Sciatic nerve (tissue), 2 donors: ENCODE measurements around the gene PAM16. TPM values are rescaled to one million over a fixed set of nuclear protein-coding genes. Genes with fewer than 3 reads are reported as not detected.
"Not testable (repeated sequence)": the region's sequence is repeated elsewhere in the genome, so short reads cannot be mapped to it uniquely, and the experiment has no call there.

Experiments
- ATAC-seq: fragments of 200-7000 bp; cut with Tn5 transposase; one replicate; pipeline ENCODE4 v1.9.1; 2020; ENCODE audit warnings: mild to moderate bottlenecking, moderate library complexity
- DNase-seq: peaks from one replicate; pipeline ENCODE4 v3.0.0-alpha.2; 2020; ENCODE audit warnings: low spot score
- intact Hi-C: fragments of 100-400 bp; cut with DNase I; formaldehyde crosslinking; loops from one replicate; pipeline ENCODE4 v1.14.2; 2022
- total RNA-seq: library from RNA; stranded (reverse); fragmentation: NEBNext Ultra II Directional; extraction: Animal tissue kit (Norgen Biotek cat#: 25700); gene quantifications from one replicate; pipeline ENCODE4 v1.2.1, GENCODE V29; 2021
- donor health status: DM: no; HTN: no; CAD: no.
- donor health status: DM: no; HTN: no; CAD: no.

PAM16 gene
- total RNA-seq, 1 donor from 2014 or later: 37.8 TPM

DNA sequence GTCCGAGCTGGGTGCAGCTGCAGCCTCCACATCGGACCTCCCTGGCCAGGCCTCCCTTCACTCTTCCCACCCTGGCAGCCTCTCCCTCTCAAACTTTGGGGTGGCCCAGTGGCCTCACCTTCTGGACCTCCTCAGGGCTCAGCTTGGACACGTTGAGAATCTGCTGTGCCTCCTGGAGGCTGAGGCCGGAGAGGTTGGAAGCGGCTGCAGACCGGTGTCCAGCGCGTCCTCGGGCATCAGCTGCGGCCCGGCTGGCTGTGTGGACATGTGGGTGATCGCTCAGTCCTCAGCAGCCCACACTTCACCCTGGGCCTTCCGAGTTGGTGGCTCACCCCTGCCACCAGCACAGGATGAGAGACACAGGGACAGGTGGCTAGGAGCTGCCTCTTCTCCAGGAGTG, 9.9 kb downstream of the PAM16 start:
- no peak for DNase-seq
- ATAC-seq: no peak
- intact Hi-C loops: no loop called here

DNA sequence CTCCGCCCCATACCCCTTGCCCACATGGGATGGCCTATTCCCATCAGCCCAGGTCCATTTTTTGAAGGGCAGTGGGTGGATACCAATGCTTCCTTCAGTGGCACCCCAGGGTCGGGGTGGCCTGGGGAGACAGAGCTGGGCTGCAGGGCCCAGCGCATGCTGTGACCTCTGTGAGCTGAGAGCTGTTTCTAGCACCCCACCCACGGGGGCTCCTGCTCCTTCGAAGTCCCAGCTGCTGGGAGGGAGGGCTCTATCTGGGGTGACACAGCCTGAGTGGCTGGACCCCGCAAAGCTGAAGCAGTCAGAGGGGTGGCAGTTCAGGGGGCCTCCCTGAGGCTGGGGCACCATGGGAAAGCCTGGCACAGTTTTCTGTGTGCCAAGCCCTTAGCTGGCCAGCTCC, 10.7 kb downstream of the PAM16 start:
- ATAC-seq: no peak
- intact Hi-C loops: no loop called here
- no peak for DNase-seq

DNA sequence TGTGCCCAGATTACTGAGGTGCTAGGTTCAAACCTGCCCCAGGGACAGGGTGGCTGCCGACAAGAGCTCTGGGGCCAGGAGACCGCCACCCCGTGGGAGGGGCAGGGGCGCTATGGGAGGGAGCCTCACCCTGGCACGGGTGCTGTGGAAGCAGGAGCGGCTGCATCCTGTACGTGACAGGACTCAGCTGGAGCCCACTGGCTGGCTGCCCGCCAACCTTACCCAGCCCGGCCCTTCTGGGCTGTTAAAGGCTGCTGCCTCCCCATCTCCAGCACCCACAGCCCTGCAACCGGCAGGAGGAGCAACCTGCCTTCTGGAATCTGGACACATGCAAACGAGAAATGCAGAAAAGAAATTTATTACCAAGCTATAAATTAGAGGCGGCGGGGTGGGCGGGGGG, 11.2 kb downstream of the PAM16 start:
- ATAC-seq (peak; percentile 8), DNase-seq (no peak)
- intact Hi-C loops: no loop called here

DNA sequence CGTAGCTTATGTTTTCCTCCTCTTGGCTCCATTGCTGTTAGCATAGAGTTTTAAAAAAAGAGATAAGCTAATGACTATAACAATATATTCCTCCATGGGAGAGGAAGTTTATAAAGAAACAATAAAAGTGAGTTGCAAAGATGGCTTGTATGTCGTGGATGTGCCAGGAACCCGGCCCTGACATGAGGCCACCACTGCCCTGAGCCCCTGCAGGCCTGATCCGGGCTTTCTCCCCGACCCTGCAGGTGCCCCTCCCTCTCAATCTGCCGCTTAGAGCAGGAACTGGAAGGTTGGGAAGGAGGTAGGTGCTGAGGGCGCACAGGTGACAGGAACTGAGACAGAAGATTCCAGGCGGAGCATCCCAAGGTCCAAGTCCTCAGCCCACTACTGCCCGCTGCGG, 11.7 kb downstream of the PAM16 start:
- intact Hi-C loops: no loop called here
- DNase-seq (no peak), ATAC-seq (no peak)

DNA sequence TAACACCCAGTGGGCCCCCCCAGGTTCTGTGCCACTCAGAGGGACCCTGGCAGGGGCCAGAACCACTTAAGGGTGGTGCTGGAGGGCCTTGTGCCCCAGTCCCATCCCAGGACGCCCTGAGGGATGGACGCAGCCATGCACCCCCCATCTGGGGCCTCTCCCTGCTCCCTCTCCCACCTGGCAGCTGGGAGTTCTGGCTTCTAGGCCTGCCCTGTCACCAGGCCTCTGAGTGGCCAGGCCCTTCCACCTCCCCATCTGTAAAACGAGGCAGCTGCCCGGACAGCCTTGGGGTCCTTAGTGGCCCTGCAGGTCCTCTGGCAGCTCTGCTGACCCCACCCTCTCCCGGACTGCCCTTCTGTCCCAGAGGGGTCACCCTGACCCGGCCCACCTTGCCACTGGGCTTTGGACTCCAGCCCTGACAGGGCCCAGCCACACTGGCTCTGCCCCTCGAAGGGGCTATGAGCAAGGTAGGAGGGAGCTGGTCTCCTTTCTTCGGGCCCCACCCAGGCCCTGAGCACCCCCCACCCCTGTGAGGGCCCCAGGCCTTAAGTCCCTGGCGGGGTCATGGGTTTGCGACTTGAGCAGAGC, 12.3 kb downstream of the PAM16 start:
- peak; percentile 11 for ATAC-seq
- intact Hi-C loops: no loop called here
- DNase-seq: no peak

DNA sequence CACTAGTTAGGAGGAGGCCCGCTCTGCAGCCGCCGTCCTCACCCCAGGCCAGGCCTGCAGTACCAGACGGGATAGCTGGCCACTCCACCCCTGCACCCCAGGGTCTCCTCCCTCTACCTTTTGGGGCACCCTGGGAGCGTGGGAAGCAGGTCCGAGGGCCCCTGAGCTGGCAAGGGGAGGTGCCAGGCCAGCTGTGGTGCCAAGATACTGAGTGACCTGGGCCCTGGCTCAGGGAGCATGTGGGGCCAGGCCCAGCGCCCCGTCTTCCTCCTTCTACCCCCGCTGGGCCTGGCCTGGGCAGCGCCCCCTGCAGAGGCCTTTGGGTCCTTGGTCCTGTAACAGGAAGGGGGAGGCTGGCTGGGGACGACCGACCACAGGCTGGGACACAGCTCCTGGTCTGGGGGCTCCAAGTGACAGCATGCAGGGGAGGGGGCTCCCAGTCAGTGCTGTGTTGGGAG, 13.0 kb downstream of the PAM16 start:
- ATAC-seq (peak; percentile 2), DNase-seq (no peak)
- intact Hi-C loops: no loop called here

DNA sequence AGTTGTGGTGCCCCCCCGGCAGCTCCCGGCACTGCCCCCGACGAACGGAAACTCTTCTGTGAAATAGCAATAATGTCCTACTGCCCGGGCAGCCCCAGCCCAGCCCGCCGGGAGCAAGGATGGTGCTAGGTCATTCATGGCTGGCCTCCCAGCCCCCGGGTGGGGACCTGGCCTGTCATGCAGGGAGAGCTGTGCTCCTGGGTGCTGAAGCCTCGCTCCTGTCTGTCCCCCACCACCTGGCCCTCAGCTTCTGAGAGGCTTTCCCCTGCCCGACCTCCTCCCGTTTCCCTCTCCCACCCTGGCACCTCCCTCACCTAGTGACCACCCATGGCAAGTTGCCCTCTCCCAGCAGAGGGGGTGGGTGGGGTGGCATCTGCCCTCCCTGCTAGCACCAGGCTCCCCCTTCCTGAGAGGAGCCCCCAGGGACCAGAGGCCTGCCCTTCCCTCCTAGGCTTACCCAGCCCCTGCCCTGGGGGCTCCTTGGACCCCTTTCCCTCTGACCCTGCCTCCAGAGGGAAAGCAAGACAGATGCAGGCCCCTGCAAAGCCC, 13.5 kb downstream of the PAM16 start:
- intact Hi-C loops: no loop called here
- DNase-seq (no peak), ATAC-seq (no peak)

DNA sequence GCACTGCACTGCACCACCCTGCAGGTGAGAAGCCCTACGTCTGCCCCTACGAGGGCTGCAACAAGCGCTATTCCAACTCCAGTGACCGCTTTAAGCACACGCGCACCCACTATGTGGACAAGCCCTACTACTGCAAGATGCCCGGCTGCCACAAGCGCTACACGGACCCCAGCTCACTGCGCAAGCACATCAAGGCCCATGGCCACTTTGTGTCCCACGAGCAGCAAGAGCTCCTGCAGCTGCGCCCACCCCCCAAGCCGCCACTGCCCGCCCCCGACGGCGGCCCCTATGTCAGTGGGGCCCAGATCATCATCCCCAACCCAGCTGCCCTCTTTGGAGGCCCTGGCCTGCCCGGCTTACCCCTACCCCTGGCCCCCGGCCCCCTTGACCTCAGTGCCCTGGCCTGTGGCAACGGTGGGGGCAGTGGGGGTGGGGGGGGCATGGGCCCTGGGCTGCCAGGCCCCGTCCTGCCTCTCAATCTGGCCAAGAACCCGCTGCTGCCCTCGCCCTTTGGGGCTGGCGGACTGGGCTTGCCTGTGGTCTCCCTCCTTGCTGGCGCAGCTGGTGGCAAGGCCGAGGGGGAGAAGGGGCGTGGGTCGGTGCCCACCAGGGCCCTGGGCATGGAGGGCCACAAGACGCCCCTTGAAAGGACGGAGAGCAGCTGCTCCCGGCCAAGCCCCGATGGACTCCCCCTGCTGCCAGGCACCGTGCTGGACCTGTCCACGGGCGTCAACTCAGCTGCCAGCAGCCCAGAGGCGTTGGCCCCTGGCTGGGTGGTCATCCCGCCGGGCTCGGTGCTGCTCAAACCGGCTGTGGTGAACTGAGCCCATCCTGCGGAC, 14.2 kb downstream of the PAM16 start:
- intact Hi-C loops: no loop called here
- ATAC-seq: no peak
- DNase-seq: no peak

DNA sequence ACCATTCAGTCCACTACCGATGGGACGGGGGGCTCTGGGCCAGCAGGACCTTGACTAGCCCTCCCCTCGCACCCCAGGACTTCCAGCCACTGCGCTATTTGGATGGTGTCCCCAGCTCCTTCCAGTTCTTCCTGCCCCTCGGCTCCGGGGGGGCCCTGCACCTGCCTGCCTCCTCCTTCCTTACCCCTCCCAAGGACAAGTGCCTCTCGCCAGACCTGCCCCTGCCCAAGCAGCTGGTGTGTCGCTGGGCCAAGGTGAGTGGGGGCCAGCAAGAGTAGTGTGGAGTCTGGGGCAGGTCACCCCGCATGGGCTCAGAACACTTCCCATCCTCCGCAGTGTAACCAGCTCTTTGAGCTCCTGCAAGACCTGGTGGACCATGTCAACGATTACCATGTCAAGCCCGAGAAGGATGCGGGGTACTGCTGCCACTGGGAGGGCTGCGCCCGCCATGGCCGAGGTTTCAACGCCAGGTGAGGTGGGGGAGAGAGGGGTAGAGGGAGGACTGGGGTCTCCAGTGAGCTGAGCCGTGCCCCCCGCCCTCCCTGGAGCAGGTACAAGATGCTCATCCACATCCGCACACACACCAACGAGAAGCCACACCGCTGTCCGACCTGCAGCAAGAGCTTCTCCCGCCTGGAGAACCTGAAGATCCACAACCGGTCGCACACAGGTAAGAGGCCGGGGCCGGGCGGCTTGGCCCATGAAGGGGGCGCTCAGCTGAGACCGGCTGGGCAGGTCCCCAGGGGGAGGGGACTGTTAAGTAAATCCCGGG, 16.2 kb downstream of the PAM16 start:
- intact Hi-C loops: no loop called here
- ATAC-seq: no peak
- no peak for DNase-seq

DNA sequence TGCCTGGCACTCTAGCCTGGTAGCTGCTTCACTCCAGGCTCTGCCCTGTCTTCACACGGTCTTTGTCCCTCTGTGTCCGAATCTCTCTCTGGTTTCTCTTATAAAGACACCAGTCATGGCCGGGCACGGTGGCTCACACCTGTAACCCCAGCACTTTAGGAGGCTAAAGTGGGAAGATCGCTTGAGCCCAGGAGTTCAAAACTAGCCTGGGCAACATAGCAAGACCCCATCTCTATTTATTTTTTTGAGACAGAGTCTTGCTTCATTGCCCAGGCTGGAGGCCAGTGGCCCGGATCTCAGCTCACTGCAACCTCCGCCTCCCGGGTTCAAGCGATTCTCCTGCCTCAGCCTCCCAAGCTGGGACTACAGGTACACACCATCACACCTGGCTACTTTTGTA, 17.4 kb downstream of the PAM16 start:
- ATAC-seq, DNase-seq, intact Hi-C loops: not testable (repeated sequence)

DNA sequence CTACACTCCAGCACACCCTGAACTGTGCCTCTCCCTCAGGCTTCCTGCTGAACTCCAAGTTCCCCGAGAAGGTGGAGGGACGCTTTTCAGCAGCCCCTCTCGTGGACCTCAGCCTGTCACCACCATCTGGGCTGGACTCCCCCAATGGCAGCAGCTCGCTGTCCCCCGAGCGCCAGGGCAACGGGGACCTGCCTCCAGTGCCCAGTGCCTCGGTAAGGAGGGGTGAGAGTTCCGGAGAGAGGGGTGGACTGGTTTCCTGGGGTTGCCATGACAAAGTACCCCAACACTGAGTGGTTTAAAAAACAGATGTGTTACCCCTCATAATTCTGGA, 17.8 kb downstream of the PAM16 start:
- intact Hi-C loops: no loop called here
- no peak for ATAC-seq
- DNase-seq: no peak

DNA sequence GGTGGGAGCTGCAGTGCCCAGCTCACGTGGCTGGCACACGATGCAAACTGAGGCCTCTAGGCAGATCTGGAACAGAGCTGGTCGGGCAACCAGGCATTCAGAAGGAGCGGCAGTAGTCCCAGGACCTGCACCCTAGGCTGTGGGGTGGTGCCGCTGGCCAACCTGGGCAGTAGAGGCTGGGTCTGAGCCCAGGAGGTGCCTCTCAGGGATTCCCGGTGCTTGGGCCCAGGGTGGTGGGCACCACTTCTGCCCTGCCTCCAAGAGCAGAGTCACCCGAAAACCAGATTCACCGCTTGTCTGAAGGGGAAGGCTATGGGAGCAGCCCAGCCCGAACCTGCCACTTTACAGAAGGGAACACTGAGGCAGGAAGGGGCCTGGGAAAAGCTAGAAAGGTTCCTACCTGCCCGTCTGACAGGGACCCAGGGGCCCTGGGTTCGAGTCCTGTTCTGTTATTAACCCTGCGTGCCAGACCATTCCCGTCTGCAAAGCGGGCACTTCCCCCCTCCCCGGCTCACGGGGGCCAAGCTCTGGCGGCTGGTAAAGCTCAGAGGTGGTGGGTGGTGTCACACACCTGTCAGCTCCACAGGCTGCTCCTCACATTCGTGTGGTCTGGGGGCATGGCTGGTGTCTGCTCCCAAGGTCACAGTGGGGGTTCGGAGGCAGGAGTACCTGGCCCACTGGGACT, 18.4 kb downstream of the PAM16 start:
- intact Hi-C loops: no loop called here
- no peak for ATAC-seq
- no peak for DNase-seq

DNA sequence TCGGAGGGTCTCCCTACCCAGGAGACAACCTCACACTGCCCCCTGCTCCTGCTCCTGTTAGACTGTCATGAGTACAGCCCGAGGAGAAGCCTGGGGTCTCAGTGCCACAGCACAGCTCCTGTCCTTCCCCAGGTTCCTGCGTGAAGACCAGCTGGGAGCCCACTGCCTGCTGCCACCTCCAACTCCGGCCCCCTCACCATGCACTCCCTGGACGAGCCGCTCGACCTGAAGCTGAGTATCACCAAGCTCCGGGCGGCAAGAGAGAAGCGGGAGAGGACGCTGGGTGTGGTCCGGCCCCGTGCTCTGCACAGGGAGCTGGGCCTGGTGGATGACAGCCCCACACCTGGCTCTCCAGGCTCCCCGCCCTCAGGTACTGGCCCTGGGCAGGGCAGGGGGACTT, 19.0 kb downstream of the PAM16 start:
- ATAC-seq (no peak), DNase-seq (no peak)
- intact Hi-C loops: no loop called here

DNA sequence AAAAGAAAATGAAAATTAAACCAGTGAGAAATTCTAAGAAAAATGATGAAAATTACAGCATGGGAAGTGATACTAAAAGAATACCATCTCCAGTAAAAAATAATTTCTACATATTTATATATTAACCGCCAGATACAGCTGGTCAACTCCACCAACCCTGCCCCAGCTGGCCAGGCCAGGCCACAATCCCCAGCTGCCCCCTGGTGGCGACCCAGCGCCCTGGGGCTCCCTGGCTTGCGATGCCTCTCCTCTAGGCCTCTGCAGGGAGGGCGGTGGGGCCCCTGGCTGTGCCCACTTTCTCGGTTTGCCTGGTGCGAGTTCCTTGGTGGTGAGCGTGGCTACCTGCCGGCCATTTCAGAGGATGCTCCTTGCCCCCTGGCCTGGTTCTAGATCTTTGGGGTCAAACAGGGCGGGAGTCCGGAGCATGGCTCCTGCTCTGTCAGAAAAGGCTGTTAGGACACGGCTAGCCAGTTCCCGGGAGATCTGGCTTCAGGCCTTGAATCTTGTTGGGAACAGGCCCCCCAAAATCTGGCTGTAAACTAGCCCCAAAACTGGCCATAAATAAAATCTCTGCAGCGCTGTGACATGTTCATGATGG, 20.7 kb downstream of the PAM16 start:
- ATAC-seq (peak; percentile 72), DNase-seq (peak; percentile 92)
- intact Hi-C loops: no loop called here

DNA sequence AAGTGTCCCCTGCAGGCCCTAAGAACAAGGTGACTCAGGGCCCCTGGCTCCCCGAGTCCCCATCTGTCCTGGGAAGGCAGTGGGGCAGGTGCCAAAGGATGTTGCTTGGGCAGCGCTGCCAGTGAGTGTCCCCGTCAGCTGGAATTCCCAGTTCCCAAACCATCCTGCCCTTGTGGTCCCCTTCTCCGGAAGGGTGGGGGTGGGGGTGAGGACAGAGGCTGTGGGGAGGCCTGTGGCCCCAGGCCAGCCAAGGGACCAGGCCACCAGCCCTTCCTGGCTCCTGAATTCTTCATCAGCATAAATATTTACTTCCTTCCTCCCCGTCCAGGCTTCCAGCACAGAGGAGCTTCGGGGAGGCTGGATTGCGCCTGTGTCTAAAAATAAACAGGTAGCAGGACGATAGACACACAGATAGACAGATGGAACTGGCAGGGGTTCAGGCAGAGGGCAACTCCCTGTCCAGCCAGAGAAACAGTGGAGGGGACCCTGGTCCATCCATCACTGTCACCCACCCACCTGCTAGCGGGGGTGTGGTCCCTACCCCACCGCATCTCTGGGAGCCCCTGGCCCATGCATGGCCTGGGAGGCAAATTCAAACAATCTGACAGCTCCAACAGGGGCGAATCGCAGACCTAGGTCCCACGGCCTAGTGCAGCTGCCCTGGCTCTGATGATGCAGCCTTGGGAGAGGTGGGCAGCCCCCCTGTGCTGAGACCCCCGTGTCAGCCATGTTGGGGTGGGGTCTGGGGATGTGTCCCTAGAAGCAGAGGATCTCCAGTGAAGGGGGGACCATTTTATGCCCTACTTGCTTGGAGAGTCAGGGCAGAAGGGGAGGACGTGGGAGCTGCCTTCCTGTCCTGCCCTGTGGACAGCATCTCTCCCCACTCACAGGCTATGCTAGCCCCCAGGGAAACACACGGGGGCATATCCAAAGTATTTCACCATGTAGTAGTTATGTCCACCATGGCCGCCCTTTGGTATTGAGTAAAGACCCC, 22.0 kb downstream of the PAM16 start:
- no peak for DNase-seq
- ATAC-seq: peak; percentile 2
- intact Hi-C loops: loop anchor here (5.0 kb wide), 1 partner anchor 37 kb away; no protein-coding TSS in a partner anchor

DNA sequence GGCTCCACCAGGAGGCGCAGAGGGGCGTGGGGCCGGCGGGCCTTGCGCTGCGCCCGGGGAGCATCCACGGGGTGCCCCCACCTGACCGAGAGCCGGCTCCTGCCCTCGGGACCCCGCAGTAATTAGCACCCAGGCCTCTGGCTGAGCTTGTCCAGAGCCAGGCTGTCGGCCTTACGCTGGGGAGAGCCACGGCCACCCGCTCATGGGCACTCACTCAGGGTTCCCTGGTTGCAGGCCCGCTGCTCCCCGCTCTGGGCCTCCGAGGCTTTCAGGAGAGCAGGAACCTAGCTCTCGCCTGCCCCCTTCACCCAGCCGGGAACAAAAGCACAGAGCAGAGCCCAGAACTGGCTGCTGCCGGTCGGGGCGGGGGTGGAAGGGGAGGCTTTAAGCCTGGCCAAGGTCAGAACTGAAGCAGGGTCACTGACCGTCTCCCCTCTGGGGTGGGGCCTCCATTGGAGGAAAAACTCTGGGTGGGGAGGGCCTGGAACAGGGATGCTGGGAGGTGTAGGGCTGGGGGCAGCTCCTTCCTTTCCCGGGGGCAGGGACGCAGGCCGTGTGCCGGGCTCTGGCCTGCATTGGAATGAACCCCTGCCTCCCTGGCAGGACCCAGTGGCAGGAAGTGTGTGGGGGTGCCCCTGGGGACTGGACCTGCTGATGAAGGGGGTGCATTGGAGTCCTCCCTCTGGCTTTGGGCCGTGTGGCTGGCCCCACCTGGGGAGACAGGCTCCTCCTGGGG, 22.9 kb downstream of the PAM16 start:
- intact Hi-C loops: loop anchor here (5.0 kb wide), 1 partner anchor 36 kb away; no protein-coding TSS in a partner anchor
- peak; percentile 87 for ATAC-seq
- DNase-seq: peak; percentile 88
